SK-N-SH treated with all-trans-retinoic acid at 6 μM for 48 hours (cell line): ENCODE results near the gene MPST.

ENCODE experiments used
- ATAC-seq: fragments of 200-7000 bp; cut with Tn5 transposase; 3 replicates; pipeline ENCODE4 v1.9.1; 2020; ENCODE audit warnings: mild to moderate bottlenecking, moderate library complexity
- ARNTL ChIP-seq: fragments of 450-650 bp; formaldehyde crosslinking; IDR thresholded peaks from 2 replicates; pipeline ENCODE4 v1.5.0; 2020; ENCODE audit warnings: low read depth, mild to moderate bottlenecking, moderate library complexity, borderline replicate concordance
- CREB5 ChIP-seq: fragments of 250-450 bp; sonication (Bioruptor Pico); IDR thresholded peaks from 2 replicates; pipeline ENCODE4 v1.5.1; 2020; ENCODE audit warnings: low read depth, mild to moderate bottlenecking, moderate library complexity
- CSDC2 ChIP-seq: fragments of 250-450 bp; sonication (Bioruptor Pico); IDR thresholded peaks from 2 replicates; pipeline ENCODE4 v1.5.0; 2020; ENCODE audit warnings: mild to moderate bottlenecking, moderate library complexity
- ESRRG ChIP-seq: fragments of 250-450 bp; sonication (Bioruptor Pico); IDR thresholded peaks from 2 replicates; pipeline ENCODE4 v1.6.1; 2021; ENCODE audit warnings: mild to moderate bottlenecking
- GLIS3 ChIP-seq: fragments of 250-450 bp; sonication (Bioruptor Pico); IDR thresholded peaks from 2 replicates; pipeline ENCODE4 v1.5.0; 2020; ENCODE audit warnings: mild to moderate bottlenecking, moderate library complexity
- ISL1 ChIP-seq: fragments of 250-450 bp; sonication (Bioruptor Pico); IDR thresholded peaks from 2 replicates; pipeline ENCODE4 v2.1.2; 2022; ENCODE audit warnings: mild to moderate bottlenecking, moderate library complexity
- OSR1 ChIP-seq: fragments of 250-450 bp; sonication (Bioruptor Pico); IDR thresholded peaks from 2 replicates; pipeline ENCODE4 v1.8.0; 2022; ENCODE audit warnings: moderate library complexity, mild to moderate bottlenecking, inconsistent platforms
- PATZ1 ChIP-seq: fragments of 250-450 bp; sonication (Bioruptor Pico); IDR thresholded peaks from 2 replicates; pipeline ENCODE4 v1.8.0; 2020; ENCODE audit warnings: mild to moderate bottlenecking, moderate library complexity, borderline replicate concordance
- POU6F1 ChIP-seq: fragments of 250-450 bp; sonication (Bioruptor Pico); IDR thresholded peaks from 2 replicates; pipeline ENCODE4 v1.8.0; 2021; ENCODE audit warnings: low read depth, mild to moderate bottlenecking, moderate library complexity, borderline replicate concordance
- PPARA ChIP-seq: fragments of 250-450 bp; sonication (Bioruptor Pico); IDR thresholded peaks from 2 replicates; pipeline ENCODE4 v1.5.0; 2020; ENCODE audit warnings: mild to moderate bottlenecking, borderline replicate concordance
- RARB ChIP-seq: fragments of 250-450 bp; sonication (Bioruptor Pico); IDR thresholded peaks from 2 replicates; pipeline ENCODE4 v1.8.0; 2021; ENCODE audit warnings: mild to moderate bottlenecking, moderate library complexity
- TCF4 ChIP-seq: fragments of 250-450 bp; sonication (Bioruptor Pico); IDR thresholded peaks from 2 replicates; pipeline ENCODE4 v1.8.0; 2021; ENCODE audit warnings: mild to moderate bottlenecking, moderate library complexity, borderline replicate concordance
- TOX ChIP-seq: fragments of 250-450 bp; sonication (Bioruptor Pico); IDR thresholded peaks from 2 replicates; pipeline ENCODE4 v1.8.0; 2021; ENCODE audit warnings: mild to moderate bottlenecking, moderate library complexity, borderline replicate concordance
- TSHZ2 ChIP-seq: fragments of 250-450 bp; sonication (Bioruptor Pico); IDR thresholded peaks from 2 replicates; pipeline ENCODE4 v1.5.0; 2020; ENCODE audit warnings: mild to moderate bottlenecking, moderate library complexity
- ZC3H10 ChIP-seq: fragments of 250-450 bp; sonication (Bioruptor Pico); IDR thresholded peaks from 2 replicates; pipeline ENCODE4 v1.5.1; 2021; ENCODE audit warnings: mild to moderate bottlenecking, moderate library complexity
- ZFP3 ChIP-seq: fragments of 250-450 bp; sonication (Bioruptor Pico); IDR thresholded peaks from 2 replicates; pipeline ENCODE4 v1.5.0; 2020; ENCODE audit warnings: mild to moderate bottlenecking, moderate library complexity
- ZFP30 ChIP-seq: fragments of 450-650 bp; formaldehyde crosslinking; IDR thresholded peaks from 2 replicates; pipeline ENCODE4 v1.5.0; 2022; ENCODE audit warnings: mild to moderate bottlenecking, moderate library complexity
- ZNF70 ChIP-seq: fragments of 450-650 bp; formaldehyde crosslinking; IDR thresholded peaks from 2 replicates; pipeline ENCODE4 v1.5.0; 2020; ENCODE audit warnings: mild to moderate bottlenecking, moderate library complexity
- ZNF8 ChIP-seq: fragments of 450-650 bp; formaldehyde crosslinking; IDR thresholded peaks from 2 replicates; pipeline ENCODE4 v1.5.0; 2020; ENCODE audit warnings: mild to moderate bottlenecking, moderate library complexity

MPST gene

GRCh38 chr22:37067428-37067827 lies 47.9 kb downstream of the MPST start:
- no peak for TF ChIP-seq ISL1 (CRISPR knock-in tag)
- TF ChIP-seq TOX, result no peak
- TF ChIP-seq ZNF8 (CRISPR knock-in tag), result no peak
- no peak for TF ChIP-seq TSHZ2 (CRISPR knock-in tag)
- TF ChIP-seq ZFP3 (CRISPR knock-in tag), result no peak
- TF ChIP-seq ZC3H10, result no peak
- no peak for TF ChIP-seq PATZ1 (CRISPR knock-in tag)
- no peak for TF ChIP-seq POU6F1
- TF ChIP-seq TCF4, result no peak
- TF ChIP-seq CREB5 (CRISPR knock-in tag), result no peak
- TF ChIP-seq ESRRG, result no peak
- no peak for TF ChIP-seq OSR1
- no peak for TF ChIP-seq CSDC2
- TF ChIP-seq, all 23 proteins: peak for 0
- no peak for ATAC-seq

GRCh38 chr22:37068859-37069258 lies 49.3 kb downstream of the MPST start:
- TF ChIP-seq ISL1 (CRISPR knock-in tag) (no peak), TOX (no peak), ESRRG (no peak), GLIS3 (CRISPR knock-in tag) (no peak), CSDC2 (no peak), TCF4 (no peak), ZNF8 (CRISPR knock-in tag) (no peak), CREB5 (CRISPR knock-in tag) (no peak), PATZ1 (CRISPR knock-in tag) (no peak), OSR1 (no peak), RARB (CRISPR knock-in tag) (no peak), ZC3H10 (no peak), PPARA (CRISPR knock-in tag) (no peak)
- peak; percentile 7; the same call in 1 of the 3 replicates for ATAC-seq

GRCh38 chr22:37069319-37069718 lies 49.8 kb downstream of the MPST start:
- ATAC-seq, result peak; percentile 12; the same call in 2 of the 3 replicates
- TF ChIP-seq POU6F1 (no peak), ZFP30 (CRISPR knock-in tag) (no peak), TOX (no peak), ESRRG (no peak), TSHZ2 (CRISPR knock-in tag) (no peak), PATZ1 (CRISPR knock-in tag) (no peak), ZNF70 (no peak), OSR1 (no peak), ZC3H10 (no peak), ARNTL (CRISPR knock-in tag) (no peak)
